Right forelimb (tissue), 1 donor: Measurements from ENCODE around the gene RYR1.

Experiments
- DNase-seq: peaks from one replicate; pipeline ENCODE4 v3.0.0-alpha.2; 2018

RYR1 gene

DNA sequence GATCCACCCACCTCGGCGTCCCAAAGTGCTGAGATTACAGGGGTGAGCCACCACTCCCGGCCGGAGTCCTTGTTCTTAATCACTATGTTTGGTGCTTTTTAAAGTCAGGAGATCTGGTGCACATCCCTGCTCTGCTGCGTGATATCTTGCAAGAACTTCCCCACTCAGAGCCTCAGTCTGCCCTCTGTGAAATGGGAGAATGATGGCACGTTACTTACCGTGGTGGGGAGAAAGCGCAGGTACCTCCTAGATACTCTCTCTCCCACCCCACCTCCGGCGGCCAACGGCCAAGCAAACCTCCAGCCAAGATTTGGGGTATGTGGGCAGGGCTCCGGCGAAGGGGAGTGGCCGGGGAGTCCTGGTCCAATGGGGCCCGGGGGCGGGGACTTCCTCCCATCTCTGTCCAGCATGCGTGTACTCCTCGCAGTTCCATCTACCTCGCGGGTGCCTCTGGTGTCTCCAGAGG is at the start of gene RYR1:
TSS of gene RYR1 (plus strand) at position 424 of the 466 bp plus-strand sequence. CDS start 139 bp downstream, outside the sequence.
- peak; percentile 67 for DNase-seq

DNA sequence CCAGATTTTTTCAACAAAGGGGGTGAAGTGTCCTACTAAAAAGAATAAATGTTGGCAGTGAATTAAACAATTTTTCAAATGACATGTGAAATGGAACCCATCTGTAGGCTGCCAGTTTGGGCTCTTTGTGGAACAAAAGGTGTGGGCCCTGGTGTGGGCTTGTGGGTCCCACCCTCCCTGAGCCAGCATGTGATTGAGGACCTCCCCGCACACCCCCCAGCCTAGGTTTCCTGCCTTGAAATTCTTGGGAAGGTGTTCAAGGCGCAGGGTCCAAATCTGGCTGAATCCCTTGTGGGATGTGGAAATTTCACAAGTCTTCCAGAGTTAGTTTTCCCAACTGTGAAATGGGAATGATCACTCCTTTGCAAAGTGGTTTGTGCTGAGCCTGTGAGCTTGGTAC is 49.7 kb upstream of the RYR1 start:
- DNase-seq: no peak

DNA sequence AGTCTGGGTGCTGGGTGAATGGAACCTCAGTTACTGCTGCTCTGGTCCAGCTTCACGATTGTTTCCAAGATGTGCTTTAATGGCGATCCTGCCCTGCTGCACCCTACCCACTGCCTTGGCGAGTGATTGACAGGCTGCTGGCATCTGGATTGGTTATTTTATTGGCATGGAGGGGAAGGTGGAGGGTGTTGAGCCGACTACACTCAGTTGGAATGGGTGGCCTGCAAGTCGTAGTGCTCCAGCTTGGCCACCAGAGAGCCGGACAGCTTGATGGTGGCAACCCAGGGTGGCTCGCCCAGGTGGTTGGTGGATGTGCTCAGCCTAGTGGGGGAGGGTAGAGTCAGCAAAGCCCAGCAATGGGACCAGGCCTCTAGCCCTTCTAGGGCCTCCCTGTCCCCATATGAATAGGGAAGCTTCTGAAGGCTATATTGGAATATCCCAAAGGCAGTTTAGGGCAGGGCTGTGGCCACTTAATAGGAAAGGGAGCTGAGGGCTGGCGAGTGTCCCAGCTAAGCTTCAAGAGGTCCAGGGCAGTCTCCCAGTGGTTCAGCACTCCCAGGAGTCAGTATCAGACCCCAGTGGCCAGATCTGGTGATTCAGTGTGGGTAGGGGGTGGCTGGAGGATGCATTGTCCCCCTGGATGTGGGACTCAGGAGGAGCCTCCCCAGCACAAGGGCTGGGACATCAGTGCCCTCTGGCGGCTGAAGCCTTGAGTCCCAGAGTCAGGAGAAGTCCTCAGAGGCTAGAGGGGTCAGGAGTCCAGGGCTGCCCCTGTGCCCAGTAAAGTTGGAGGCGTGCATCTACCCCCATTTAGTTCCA is 49.1 kb upstream of the RYR1 start:
- DNase-seq: no peak

DNA sequence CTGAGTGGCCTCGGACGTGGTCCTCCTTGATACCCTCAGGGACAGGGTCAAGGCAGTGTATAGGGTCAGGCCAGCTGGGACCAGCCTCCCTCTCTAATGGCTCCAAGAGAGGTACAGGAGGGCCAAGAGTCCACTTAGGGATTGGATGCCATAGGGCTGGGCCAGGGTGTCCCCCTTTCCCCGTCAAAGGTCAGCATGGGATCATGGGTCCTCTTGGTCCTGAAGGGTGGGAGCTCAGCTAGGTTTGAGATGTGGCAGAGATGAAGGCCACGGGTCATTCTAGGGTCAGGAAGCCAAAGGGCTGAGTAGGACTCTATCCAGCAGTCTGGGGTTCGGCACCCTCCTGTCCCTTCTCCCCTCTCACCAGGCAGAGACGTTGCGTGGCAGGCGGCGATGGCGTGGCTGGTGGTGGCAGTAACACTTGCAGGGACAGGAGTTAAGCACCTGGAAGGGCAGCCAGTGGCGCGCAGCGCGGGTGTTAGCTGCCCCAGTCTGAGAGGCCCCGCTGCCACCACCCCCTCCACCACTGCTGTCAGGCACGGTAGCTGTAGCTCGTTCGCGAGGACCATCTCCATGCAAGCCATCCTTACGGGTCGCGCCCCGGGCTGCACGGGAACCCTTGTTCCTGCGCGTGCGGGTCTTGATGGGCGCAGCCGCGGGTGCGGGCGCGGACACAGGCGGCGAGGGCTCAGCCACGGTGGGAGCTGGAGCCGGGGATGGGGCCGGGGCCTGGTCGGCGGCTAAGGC is 48.3 kb upstream of the RYR1 start:
- DNase-seq: no peak

DNA sequence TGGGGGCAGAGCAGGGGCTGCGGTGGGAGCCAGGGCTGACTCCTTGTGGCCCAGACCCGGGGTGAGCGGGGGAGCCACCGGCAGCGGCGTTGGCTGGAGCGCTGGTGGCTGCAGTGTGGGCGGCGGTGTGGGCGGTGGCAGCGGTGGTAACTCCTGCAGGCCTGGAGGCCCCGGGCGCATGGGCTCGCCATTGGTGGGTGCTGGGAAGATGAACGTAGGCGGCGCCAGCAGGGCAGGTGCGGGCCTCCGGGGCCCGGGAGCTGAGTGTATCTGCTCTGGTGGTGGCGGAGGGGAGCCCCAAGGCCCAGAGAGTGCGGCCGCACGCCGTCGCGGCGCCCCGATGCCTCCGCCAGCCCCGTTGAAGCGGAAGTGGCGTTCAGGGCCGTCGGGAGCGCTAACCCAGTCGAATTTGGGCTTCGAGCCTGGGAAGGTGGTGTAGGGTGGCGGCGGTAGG is 47.7 kb upstream of the RYR1 start:
- no peak for DNase-seq

DNA sequence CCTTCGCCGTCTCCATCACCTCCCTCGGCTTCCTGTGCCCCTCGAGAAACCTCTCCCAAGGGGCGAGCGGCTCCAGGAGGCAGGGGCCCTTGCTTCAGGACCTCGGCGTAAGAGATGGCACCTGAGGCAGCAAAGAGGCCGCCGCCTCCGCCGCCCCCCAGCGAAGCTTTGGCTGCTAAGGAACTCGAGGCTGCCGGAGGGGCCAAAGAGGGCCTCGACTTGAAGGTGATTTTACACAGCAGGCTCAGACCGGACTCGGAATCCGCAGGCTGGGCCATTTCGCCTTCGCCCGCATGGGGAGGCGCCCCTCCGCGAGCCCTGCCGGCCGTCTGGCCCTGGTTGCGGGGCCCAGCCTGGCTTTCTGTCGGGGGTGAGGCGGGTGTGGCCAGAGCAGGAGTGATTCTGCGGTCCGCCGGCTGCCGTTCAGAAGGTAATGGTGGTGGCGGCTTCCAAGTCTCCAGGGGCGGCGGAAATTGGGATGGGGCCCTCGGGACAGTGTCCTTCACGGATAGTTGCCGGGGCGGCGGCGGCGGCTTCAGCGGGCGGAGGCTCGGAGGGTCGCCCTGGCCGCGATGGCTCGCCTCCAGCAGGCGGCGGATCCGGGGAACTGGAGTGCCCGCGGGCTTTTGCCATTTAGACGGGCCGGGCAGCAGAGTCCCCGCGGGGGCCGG is 47.1 kb upstream of the RYR1 start:
- no peak for DNase-seq

DNA sequence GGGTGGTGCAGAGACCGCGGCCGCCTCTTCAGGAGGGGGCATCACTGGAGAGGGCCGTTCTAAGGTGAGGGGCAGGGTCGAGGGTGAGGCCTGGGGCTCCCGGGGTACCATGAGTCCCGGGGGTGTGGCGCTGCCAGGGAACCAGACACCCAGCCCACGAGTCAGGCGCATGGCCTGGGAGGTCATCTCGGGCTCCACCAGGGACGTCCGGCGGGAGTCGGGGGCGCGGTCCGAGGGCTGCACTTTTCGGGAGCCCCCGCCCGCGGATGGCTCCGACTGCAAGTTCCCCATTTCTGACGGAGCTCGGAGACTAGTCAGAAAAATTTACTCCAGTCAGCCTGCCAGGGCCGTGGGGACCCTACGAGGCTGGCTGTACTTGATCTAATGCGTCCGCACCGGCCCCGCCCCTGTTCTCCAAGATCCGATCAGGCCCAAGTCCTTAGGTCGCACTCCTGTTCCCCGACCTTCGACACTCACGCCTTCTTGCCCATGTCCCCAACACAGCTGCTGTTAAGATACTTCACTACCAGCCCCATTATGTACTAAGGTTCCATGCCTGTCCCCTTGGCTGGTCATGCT is 46.4 kb upstream of the RYR1 start:
- no peak for DNase-seq

DNA sequence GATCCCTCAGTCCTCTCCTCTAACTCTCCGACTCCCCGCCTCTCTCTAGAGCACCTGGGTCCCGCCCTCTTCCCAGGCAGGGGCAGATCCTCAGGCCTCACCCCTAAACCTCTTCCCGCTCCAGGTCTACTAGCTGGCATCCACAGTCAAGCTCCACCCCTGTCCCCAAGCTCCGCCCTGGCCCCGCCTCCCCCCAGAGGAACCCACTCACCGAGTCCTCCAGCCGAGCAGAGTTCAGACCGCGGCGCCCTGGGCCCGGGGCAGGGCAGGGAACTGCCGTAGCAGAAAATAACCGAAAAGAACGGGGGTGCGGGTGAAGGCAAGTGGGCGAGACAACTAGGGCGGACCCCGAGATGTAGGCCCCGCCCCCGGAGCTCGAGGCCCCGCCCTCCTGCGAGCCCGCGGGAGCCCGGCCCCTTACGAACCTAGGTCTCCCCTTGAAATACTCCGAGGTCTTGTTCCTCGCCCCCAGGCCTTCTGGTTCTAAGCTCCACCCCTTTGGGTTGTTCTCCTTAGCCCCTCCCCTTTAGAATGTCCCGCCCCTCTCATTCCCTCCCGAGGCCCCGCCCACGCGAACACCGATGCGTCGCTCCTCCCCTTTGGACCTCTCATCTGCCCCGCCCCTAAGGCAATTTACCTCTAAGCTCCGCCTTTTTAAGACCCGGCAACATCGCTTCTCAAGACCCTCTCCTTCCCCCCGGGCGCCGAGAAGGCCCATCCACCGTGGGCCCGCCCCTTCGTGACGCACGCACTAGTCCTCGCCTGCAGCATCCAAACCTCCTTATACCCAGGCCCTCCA is 45.7 kb upstream of the RYR1 start, which contains the start of gene GGN:
TSS of gene GGN (minus strand) at position 485 of the 799 bp plus-strand sequence. CDS start 773 bp downstream, outside the sequence.
- DNase-seq: peak; percentile 75

DNA sequence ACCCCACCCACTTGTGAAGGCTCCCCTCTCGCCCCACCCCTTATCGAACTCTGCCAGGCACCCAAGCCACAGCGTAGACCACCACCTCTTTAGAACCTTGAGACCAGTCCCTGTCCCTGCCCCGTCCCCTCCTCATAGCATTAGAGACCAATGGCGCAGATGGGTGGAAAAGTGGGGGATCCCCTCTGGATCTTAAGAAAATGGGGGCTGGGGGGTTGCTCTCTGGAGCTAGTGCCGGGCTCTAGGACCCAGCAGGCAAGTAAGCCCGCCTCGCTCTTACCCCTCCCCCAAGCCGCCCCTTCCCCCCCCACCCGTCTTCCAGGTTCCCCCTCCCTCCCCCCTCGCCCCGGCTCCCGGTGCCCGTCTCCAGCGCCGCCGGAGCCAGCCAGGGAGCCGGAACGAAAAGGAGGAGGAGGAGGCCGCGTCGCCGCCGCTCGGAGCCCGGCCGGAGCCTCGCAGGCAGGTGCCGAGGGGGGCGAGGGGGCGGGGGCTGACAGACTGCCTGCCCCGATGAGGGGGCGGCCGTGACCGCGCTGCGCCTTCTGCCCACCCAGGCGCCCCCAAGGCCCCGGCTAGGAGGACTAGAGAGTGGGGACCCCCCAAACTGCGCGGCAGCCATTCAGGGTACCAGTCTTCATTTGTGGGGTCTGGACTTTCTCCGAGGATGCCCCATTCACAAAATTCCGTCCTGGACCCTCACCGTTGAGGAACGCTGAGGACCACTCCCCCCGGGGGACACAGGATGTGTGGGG is 45.0 kb upstream of the RYR1 start, which contains the start of gene SPRED3:
TSS of gene SPRED3 (plus strand) at position 349 of the 752 bp plus-strand sequence. CDS start 1,606 bp downstream, outside the sequence.
- DNase-seq: no peak

DNA sequence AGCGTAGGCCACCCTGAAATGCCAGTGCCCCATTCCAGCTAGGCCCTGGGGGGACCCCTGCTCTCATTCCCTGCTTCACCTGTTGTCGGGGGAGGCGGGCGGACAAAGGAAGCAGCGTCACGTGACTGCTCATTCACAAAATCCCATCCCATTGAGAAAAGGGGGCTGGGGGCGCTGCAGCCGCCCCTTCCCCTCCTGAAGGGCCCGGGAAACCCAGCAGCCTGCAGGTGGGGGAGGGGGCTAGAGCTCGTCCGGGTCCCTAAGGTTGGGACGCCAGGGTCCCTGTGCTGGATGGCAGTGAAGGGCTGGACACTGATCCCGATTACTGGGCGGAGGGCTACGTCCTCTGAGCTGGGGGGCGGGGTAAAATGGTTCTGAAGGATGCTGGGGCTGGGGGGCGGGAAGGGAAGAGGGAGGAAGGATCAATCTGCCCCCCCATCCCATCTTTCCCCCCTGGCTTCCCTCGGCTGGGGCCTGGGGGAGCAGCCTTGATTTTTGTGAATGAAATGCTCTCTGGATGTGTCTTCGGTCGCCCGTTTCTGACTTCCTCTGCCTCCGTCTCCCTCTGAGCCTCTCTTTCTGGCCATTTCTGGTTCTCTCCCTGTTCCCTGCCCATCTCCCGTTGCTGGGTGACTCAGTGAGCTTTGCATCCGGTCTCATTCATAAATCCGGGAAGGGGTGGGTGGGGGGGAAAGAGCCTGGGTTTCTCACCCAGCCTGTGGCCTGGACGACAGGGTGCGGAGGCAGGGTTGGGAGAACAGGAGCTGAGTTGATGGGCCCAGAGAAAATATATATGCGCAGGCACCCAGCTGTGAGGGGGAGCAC is 44.2 kb upstream of the RYR1 start:
- no peak for DNase-seq

DNA sequence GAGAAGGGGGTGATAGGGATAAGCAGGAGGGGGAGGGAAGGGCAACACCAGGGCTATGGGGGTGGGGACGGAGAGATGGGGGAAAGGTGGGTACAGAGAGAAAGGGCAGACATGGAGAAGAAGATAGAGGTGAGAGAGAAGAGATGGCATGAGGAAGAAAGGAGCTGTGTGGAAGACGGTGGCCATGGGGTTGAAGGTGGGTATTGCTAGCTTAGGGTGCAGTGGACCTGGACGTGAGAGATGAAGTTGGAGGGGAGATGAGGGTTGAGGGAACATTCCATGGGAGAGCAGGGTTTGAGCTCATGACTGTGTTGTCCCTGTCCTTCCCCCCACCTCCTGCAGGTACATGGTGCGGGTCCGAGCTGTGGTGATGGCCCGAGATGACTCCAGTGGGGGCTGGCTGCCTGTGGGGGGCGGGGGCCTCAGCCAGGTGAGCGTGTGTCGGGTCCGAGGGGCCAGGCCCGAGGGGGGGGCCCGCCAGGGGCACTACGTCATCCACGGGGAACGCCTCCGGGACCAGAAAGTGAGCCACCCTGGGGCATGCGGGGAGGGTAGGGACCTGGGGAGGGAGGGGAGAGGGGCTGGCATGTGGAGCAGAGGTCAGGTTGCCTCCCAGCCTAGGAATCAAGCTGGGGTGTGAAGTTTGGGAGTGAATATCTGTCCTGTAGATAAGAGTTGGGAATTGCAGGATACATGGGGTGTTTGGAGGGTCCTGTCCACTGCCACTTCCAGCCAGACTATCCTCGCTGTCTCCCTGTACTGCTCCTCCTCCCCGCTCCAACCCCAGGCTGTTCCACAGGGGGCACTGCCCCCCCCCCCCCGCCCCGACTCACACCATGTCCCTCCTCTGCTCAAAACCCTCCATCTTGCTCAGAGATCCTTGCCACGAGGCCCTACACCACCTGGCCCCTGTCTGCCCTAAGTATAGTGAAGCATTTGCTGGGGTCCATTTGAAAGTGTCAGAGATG is 43.2 kb upstream of the RYR1 start:
- no peak for DNase-seq

DNA sequence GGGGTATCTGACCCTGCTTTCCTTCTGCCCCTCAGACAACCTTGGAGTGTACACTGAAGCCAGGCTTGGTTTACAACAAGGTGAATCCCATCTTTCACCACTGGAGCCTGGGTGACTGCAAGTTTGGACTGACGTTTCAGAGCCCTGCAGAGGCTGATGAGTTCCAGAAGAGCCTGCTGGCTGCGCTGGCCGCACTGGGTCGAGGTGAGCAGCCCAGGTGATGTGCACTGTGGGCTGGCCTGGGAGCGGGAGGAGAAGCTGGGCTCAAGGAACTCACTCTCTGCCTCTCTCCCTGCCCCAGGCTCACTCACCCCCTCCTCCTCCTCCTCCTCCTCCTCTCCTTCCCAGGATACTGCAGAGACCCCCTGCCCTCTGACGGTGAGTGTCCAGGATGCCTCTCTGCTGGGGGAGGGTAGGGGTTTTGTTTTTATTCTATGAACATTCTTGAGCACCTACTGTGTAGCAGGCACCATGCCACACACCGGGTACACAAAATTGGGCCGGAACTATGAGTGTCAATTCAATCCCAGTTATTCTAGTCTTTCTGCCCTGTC is 41.5 kb upstream of the RYR1 start:
- DNase-seq: no peak

DNA sequence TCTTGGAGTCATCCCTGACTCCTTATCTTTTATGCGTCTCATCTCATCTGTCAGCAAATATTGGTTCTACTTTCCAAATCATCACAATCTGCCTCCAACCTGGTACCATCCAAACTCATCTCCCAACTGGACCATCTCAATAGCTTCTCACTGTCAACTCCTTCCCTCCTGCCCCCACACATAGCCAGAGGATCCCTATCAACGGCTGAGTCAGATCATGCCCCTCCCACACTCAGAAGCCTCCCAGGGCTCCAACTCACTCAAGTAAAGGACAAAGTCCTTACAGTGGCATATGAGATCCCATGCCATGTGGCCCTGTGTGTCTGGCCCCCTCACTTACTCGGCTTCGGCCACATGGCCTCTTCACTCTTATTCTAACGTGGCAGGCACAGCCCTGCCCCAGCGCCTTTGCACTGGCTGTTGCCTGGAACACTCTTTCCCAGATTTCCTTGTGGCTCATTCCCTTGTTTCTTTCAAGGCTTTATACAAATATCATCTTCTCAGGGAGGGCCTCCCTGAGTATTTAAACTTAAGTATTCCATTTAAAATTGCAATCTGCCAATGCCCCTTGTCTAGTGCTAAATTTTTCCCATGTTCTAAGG is 40.7 kb upstream of the RYR1 start:
- no peak for DNase-seq

DNA sequence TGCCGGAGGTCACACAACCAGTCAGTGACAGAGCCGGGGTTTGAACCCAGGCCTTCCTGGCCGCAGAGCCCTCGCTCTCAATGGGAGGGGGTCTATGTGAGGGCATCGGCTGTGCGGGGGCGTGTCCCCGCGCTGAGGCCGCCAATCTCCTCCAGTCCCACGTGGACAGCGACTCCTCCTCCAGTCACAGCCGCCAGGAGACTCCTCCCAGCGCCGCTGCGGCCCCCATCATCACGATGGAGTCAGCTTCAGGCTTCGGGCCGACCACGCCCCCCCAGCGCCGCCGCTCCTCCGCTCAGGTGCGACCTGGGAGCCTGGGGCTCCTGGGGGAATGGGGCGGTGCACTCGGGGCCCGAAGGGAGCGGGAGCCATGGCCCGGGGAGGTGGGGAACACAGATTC is 39.0 kb upstream of the RYR1 start:
- no peak for DNase-seq

DNA sequence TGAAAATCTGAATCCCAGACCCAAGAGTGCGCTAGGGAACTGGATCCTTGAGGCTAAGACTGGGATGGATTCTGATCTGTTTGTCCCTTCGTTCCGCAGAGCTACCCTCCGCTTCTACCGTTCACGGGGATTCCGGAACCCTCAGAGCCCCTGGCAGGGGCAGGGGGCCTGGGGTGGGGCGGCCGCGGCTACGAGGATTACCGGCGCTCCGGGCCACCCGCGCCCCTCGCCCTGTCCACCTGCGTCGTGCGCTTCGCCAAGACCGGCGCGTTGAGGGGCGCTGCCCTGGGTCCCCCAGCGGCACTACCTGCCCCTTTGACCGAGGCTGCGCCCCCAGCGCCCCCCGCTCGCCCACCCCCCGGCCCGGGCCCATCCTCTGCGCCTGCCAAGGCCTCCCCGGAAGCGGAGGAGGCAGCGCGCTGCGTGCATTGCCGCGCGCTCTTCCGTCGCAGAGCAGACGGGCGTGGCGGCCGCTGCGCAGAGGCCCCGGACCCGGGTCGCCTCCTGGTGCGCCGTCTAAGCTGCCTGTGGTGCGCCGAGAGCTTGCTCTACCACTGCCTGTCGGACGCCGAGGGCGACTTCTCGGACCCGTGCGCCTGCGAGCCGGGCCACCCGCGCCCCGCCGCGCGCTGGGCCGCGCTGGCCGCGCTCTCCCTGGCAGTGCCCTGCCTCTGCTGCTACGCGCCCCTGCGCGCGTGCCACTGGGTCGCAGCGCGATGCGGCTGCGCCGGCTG is 37.9 kb upstream of the RYR1 start:
- DNase-seq: no peak

DNA sequence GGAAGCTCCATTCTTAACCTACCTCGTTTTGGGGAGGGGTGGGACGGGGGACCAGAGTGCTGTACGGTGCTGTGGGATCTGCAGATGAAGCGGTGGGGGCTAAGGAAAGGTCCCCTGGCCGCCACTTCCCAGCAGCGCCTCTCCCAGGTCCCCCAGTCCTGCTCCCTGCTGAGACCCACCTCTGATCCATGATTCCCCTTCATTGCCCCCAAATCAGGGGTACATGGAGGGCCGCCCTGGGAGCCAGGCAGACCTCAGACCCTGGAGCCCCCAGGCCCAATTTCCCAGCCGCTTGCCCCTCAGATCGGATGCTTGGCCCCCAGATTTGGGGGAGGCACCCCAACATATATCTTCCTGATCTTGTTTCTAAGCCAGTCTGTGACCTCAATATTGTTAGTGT is 34.4 kb upstream of the RYR1 start:
- no peak for DNase-seq

DNA sequence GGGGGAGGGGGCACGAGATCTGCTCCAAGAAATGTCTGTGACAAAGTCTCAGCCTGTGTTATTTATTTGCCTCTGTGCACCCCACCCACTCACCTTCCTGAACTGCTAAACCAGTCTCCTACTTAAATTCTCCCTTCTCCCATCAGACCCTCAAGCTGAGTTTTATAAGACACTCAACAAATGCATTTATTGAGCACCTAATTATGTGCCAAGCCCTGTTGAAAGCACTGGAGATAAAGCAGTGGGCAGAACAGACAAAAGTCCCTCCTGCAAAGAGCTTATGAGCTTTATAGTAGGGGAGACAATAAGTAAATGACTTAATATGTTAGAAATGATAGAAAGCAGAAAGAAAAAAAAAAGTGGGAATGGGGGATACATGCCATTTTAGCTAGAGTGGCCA is 34.0 kb upstream of the RYR1 start:
- no peak for DNase-seq
